NCI-H2196 treated with DMSO at 0.1 percent for 48 hours (cell line): ENCODE data around the gene TYW1.
A peak's percentile ranks its signal among the peaks of the same experiment; 100 is the strongest.
"Not testable (repeated sequence)": the region's sequence is repeated elsewhere in the genome, so short reads cannot be mapped to it uniquely, and the experiment has no call there.

Source experiments
- DNase-seq: peaks from one replicate; lab custom pipeline; 2025; ENCODE audit not compliant: unreplicated experiment; lab: John Stamatoyannopoulos, UW

Gene TYW1

DNA sequence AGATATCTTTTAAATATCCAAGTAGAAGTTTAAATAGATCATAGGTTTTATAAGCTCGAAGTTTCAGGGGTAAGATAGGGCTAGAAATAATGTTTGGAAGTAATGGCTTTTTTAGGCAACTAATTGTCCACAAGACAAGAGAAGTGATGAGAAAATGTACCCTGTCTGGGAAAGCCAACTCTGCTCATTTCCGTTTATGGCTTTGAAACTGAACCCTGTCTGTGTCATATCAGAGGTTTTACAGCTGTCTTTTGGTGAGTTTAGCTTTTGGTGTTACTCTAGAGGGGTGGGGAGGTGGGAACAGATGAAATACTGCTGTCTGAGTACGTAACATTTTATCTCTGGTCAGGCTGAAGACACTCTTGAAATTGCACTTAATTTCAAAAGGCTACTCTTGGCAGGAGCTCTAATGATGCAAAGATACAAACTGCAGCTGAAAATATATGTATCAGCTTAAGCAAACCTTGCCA, 189.1 kb downstream of the TYW1 start:
- not testable (repeated sequence) for DNase-seq

- DNase-seq: not testable (repeated sequence)
Measured at GRCh38 chr7:67189160-67189559, 192.5 kb downstream of the TYW1 start.

GRCh38 chr7:67189801-67190465, 193.3 kb downstream of the TYW1 start:
- peak; percentile 7 for DNase-seq

DNA sequence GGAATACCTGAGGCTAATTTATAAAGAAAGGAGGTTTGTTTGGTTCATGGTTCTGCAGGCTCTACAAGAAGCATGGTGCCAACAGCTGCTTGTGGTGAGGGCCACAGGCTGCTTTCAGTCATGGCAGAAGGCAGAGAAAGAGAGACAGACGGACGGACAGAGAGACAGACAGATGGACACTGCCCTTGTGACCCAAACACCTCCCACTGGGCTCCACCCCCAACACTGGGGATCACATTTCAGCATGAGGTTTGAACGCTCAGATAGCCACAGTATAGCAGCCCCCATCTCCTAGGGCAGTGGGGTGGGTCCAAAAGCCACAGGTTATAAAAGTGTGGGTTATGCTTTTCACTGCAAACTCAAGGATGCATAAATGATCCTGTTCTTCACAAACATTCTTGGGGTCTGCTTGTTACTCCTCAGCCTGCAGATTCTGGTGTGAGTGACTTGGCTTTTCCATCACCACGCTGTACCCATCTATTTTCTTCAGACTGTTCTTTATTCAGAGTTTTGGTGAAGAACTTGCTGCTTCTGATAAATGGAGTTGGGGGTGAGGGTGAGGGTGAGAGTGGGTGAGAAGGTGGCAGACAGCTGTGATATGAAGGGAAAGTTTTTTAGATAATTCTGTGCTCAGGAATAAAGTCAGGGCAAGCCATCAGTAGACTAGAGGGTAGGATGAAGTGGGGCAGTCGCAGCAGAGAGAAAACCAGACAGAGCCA, 194.5 kb downstream of the TYW1 start:
- not testable (repeated sequence) for DNase-seq

DNA sequence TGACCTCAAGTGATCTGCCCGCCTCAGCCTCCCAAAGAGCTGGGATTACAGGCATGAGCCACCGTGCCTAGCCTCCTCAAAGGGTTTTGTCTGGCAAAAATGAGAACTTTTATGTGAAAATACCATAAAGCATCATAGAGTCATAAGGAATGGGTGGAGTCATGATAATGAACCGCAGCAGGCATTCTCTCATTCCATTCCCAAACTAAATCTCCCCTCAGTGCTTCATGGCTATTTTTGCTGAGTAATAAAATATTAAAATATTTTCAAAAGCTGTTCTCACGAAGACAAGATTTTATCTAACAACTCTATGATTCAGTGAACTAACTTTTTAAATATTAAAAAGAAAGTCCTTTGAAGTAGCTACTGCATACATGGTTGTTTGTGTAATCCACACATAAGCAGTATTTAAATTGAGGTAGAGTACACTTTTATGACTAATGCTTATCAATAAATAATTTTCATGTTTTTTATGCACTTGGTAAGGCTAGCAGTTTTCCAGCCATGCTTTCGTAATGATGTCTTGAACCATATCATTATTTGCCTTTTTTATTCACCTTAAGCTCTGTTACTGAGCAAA, 195.6 kb downstream of the TYW1 start:
- DNase-seq: not testable (repeated sequence)

DNA sequence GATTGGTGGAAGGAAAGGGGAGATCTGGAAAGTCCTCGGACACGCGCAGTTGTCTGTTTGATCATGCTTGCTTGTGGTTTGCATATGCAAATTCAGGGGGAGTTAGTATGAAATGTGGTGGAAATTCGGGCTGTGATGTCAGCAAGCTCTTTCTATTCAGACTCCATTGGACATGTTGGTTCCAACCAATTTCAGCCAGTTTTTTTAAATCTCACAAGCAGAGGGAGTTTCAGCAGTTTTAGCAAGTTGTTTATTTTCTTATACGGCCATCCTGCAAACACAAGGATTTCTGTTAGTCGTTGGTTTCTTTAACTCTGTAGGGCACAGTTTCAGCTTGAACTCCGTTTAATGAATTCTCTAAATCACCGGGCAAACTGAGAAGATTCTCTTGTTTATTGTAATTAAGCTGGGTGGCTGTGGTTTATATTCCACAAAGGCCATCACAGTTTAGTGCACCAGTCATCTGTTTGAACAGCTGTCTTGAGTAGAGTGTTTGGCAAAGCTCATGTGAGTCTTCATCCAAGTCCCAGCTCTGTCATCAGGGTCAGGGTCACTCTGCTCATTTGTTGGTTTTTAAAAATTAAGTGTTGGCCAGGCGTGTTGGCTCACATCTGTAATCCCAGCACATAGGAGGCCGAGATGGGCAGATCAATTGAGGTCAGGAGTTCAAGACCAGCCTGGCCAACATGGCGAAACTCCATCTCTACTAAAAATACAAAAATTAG, 196.4 kb downstream of the TYW1 start:
- peak; percentile 76 for DNase-seq

DNA sequence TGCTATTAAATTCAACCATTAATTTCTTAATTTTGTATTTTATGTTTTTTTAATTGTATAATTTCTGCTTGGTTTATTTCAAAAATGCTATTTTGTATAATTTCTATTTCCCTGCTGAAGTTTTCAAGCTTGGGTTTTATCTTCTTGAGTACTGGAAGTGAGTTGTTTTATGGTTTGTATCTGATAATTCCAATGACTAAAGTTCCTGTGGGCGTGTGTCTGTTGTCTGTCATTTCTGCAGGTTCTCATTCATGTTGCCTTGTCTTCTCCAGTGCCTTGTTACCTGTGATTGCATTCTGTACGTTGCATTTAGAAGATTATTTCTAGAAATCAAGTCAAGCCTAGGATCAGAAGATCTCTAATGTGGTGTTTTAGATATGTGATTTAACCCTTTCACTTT, 199.5 kb downstream of the TYW1 start:
- DNase-seq: not testable (repeated sequence)

DNA sequence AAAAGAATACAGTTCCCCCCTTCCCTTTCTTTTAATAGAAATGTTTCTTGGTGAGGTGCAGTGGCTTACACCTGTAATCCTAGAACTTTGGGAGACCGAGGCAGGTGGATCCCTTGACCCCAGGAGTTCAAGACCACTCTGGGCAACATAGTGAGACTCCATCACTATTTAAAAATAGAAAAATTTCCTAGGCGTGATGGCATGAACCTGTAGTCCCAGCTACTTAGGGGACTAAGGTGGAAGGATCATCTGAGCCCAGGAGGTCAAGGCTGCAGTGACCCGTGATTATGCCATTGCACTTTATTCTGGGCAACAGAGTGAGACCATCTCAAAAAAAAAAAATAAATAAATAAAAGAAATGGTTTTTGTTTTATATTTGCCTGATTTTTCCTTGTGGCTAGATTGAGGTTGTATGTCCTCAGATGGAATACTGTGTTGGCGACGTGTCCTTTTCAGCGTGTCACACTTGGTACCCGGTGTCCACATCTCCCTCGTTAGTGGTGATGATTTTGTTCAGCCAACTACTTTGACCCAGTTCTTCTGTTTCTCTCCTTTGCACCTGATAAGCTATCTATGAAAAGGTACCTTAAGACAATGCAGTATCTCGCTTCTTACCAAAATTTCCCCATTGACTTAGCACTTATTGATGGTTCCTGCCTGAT, 202.4 kb downstream of the TYW1 start:
- not testable (repeated sequence) for DNase-seq

GRCh38 chr7:67205772-67206171, 209.1 kb downstream of the TYW1 start:
- DNase-seq: not testable (repeated sequence)

DNA sequence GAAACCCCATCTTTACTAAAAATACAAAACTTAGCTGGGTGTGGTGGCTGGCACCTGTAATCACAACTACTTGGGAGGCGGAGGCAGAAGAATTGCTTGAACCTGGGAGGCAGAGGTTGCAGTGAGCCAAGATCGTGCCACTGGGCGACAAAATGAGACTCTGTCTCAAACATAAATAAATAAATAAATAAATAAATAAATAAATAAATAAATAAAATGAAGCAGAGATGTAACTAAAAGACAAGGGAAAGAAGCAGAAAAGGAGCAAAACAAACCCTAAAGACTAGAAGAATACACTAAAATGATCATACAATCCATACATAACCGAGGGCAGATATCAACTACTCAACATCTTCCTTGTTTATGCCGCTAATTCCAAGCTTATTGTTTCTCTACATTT, 209.8 kb downstream of the TYW1 start:
- DNase-seq: no peak

DNA sequence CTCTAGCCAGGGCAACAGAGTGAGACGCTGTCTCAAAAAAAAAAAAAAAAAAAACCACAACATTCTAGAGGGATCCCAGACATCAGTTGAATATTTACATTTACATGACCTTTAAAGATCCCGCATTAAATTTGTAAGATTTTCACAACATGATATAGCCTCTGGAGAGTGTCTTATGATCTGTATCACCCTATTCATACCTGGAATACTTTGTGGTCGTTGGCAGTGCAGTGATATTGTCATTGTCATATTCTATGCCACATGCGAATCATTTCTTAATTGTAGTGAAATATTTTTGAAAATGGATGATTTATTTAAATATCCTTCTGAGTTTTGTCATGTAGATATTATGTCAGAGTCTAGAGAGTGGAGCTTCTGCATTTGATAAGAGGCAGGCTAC, 212.0 kb downstream of the TYW1 start:
- DNase-seq: not testable (repeated sequence)

GRCh38 chr7:67209256-67209655, 212.6 kb downstream of the TYW1 start:
- no peak for DNase-seq

DNA sequence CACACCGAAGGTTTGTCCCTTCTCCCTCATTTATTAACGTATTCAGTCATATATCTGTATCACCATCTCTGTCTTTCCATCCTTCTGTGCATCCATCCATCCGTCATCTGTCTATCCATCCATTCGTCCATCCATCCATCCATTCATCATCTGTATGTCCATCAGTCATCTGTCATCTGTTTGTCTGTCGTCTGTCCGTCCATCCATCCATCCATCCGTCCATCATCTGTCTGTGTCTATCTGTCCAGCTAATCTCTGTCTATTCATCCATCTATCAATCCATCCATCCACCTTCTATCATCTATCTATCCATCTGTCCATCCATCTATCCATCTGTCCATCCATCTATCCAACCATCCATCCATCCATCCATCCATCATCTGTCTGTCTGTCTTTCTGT, 213.9 kb downstream of the TYW1 start:
- no peak for DNase-seq

DNA sequence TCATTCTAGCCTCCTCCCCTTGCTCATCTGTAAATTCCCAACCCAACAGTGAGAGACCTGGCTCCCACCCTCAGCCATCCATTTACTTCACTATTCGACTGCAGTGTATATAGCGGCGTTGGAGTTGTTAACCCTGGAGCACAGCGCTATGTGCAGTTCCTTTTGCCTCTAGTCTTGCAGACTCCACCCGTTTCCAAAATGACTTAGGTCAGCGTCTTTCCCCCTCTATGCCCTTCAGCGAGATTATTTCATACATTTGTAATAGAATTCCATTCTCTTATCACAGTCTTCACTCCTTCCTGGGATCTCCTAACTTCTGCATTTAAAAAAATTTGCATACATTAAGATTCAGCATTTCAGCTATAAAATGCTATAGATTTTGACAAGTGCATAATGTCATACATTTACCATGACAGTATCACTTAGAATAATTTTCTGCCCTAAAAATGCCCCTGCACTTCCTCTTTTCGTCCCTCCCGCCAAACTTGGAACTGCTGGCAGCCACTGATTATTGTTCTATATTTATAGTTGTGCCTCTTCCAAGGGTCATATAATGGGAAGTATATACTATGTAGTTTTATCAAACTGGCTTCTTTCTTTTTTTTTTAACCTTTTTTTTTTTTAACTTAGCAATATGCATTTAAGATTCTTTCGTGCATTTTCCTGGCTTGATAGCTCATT, 215.2 kb downstream of the TYW1 start:
- DNase-seq: not testable (repeated sequence)

- not testable (repeated sequence) for DNase-seq
Measured at GRCh38 chr7:67213038-67213437, 216.4 kb downstream of the TYW1 start.

DNA sequence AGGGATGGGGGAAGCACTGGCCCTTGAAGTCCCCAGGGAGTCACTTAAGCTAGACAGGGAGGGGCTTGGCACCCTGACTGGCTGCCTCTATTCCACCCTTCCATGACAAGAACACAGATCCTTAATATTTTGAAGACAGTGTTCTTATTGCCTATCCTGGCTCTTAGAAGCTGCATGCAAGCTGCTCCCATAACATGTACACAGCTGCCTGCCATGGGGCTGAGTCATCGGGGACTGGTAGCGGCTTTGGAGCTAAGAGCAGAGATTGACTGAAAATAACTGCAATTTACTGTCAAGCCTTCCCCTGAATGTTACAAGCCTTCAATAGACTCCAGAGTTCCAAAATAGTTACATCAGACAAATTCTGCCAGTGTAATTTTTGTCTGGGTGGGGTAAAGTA, 226.9 kb downstream of the TYW1 start:
- not testable (repeated sequence) for DNase-seq

GRCh38 chr7:67226340-67226907, 229.8 kb downstream of the TYW1 start:
- DNase-seq: not testable (repeated sequence)

- DNase-seq: not testable (repeated sequence)
Measured at GRCh38 chr7:67226967-67227366, 230.3 kb downstream of the TYW1 start.

DNA sequence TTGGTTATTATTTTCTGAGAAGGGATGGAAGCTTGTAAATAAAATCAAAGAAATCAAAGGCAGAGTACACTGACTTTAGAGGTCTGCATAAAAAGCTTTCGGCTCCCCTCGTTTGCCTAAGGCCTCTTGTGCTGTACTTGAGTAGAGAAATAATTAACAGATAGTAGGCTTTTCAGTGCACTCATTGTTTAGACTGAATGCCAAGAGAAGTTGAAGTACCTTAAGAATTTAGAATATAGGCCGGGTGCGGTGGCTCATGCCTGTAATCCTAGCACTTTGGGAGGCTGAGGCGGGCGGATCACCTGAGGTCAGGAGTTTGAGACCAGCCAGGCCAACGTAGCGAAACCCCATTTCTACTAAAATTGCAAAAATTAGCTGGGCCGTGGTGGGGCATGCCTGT, 232.4 kb downstream of the TYW1 start:
- DNase-seq: not testable (repeated sequence)

DNA sequence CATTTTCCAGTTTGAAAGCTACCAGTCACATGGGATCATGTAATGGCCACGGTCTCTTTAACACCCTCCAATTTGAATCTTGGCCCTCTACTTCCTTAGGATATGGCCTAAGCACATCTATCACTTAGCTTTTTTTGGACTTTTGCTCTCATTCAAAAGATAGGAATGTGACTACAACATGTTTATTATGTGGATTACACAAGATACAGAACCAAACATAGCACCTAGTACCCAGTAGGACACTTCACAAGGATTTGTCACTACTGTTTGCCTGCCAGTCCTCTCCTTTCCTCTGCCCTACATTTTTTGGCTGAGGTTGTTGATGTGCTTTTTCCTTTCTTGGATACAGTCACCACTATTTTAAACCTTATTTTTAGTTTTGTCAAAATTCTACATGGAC, 233.4 kb downstream of the TYW1 start:
- DNase-seq: not testable (repeated sequence)
